ENCODE results near the gene TRIM56.
"Not testable (repeated sequence)": the region's sequence is repeated elsewhere in the genome, so short reads cannot be mapped to it uniquely, and the experiment has no call there.

- TF ChIP-seq, protein P1, sequence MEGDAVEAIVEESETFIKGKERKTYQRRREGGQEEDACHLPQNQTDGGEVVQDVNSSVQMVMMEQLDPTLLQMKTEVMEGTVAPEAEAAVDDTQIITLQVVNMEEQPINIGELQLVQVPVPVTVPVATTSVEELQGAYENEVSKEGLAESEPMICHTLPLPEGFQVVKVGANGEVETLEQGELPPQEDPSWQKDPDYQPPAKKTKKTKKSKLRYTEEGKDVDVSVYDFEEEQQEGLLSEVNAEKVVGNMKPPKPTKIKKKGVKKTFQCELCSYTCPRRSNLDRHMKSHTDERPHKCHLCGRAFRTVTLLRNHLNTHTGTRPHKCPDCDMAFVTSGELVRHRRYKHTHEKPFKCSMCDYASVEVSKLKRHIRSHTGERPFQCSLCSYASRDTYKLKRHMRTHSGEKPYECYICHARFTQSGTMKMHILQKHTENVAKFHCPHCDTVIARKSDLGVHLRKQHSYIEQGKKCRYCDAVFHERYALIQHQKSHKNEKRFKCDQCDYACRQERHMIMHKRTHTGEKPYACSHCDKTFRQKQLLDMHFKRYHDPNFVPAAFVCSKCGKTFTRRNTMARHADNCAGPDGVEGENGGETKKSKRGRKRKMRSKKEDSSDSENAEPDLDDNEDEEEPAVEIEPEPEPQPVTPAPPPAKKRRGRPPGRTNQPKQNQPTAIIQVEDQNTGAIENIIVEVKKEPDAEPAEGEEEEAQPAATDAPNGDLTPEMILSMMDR (IDR thresholded peaks at IDR 0.05) = not testable (repeated sequence)
- TF ChIP-seq POLR2A (IDR thresholded peaks at IDR 0.05) = not testable (repeated sequence)
These were observed 7.1 kb downstream of the TRIM56 start for GRCh38 chr7:101092266-101092905.

Measured in uterus (tissue), 2 donors.